Gastrocnemius medialis (tissue), 4 donors: ENCODE data around the gene AKR1C2.

ENCODE experiments used
- CTCF ChIP-seq, 5 experiments: fragments of 450-650 bp in 3 of 5; fragments of 200-600 bp in 2 of 5; sonication (generic) in 2 of 5; IDR thresholded peaks in 4 of 5; conservative IDR thresholded peaks in 1 of 5; 1 replicate in 4 of 5; 2 replicates in 1 of 5; pipeline ENCODE4 v1.5.1; 2016 to 2019; ENCODE audit warnings: antibody characterized with exemption in 5 of 5, mild to moderate bottlenecking in 3 of 5, moderate library complexity in 3 of 5
- POLR2A ChIP-seq, 2 donors: fragments of 450-650 bp; IDR thresholded peaks; one replicate each; pipeline ENCODE4 v1.6.1; 2017; ENCODE audit warnings: antibody characterized with exemption in 2 of 2, mild to moderate bottlenecking in 2 of 2, moderate library complexity in 2 of 2

- TF ChIP-seq CTCF (IDR thresholded peaks at IDR 0.05 in 4 of 5, conservative IDR thresholded peaks at IDR 0.05 in 1 of 5), result no peak
- TF ChIP-seq POLR2A (IDR thresholded peaks at IDR 0.05), result no peak
These were observed 8.9 kb upstream of the AKR1C2 start for GRCh38 chr10:5012595-5012994.
